Esophagus squamous epithelium (tissue), 4 donors: Measurements from ENCODE around the gene THBS2.

Source experiments
- POLR2A ChIP-seq, 4 donors: fragments of 450-650 bp; IDR thresholded peaks; one replicate each; pipeline ENCODE4 v1.6.1; 2017; ENCODE audit warnings: antibody characterized with exemption in 4 of 4, mild to moderate bottlenecking in 4 of 4, moderate library complexity in 3 of 4
- TF ChIP-seq, protein P1 (sequence below), 6 experiments: fragments of 450-650 bp in 4 of 6; fragments of 200-600 bp in 2 of 6; sonication (generic) in 2 of 6; IDR thresholded peaks; one replicate each; pipeline ENCODE4 v1.5.1; 2016 to 2019; ENCODE audit warnings: antibody characterized with exemption in 6 of 6, mild to moderate bottlenecking in 4 of 6, moderate library complexity in 4 of 6

DNA sequence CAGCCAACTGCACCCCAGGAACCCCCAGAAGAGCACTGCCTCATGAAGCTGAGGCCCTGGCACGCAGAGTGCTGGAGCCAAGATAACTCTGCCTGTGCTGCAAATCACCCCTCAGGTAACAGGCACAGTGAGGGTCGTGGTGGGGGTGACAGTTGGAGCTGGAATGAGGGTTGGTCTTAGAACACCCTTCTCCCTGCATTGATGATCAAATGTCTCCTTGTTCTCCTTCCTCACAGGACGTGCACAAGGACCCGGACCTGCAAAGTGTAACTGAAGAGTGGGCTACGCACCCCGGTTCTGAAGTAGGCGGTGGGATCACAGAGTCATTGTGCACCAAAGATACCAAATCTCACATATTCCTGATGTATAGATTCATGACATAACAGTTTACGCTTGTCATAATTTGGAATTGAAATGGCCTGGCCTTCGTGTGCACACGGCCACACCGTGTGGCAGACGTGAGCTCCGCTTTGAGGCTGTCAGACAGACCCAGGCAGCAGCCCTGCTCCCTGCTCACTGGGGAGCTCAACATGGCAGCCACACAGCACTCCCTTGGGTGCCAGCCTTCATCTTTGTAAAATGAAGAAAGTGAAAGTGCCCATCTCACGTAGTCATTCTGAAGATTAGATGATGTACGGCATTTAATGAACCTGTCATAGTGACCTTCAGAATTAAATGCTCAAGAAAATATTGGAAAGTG is 8.8 kb downstream of the THBS2 start:
- no peak for TF ChIP-seq POLR2A (IDR thresholded peaks at IDR 0.05)
- TF ChIP-seq, protein P1, sequence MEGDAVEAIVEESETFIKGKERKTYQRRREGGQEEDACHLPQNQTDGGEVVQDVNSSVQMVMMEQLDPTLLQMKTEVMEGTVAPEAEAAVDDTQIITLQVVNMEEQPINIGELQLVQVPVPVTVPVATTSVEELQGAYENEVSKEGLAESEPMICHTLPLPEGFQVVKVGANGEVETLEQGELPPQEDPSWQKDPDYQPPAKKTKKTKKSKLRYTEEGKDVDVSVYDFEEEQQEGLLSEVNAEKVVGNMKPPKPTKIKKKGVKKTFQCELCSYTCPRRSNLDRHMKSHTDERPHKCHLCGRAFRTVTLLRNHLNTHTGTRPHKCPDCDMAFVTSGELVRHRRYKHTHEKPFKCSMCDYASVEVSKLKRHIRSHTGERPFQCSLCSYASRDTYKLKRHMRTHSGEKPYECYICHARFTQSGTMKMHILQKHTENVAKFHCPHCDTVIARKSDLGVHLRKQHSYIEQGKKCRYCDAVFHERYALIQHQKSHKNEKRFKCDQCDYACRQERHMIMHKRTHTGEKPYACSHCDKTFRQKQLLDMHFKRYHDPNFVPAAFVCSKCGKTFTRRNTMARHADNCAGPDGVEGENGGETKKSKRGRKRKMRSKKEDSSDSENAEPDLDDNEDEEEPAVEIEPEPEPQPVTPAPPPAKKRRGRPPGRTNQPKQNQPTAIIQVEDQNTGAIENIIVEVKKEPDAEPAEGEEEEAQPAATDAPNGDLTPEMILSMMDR (IDR thresholded peaks at IDR 0.05): no peak
